Karpas-422 (cell line): ENCODE measurements around the gene TMEM81. TPM values are rescaled to one million over a fixed set of nuclear protein-coding genes. Genes with fewer than 3 reads are reported as not detected.

Experiments used
- DNase-seq: peaks from one replicate; pipeline ENCODE4 v3.0.0-alpha.2; 2015
- H2AFZ ChIP-seq: fragments of 200-600 bp; sonication (generic); 2 replicates; pipeline ENCODE4 v1.6.1; 2014; ENCODE audit warnings: antibody characterized with exemption, low read length, mixed read lengths
- H3K27ac ChIP-seq: fragments of 200-600 bp; sonication (generic); 2 replicates; pipeline ENCODE4 v1.5.1; 2014; ENCODE audit warnings: mild to moderate bottlenecking, low read length, moderate library complexity
- H3K27me3 ChIP-seq: fragments of 200-600 bp; sonication (generic); 2 replicates; pipeline ENCODE4 v1.6.1; 2014; ENCODE audit warnings: low read length, mixed read lengths
- H3K36me3 ChIP-seq: fragments of 200-600 bp; sonication (generic); 2 replicates; pipeline ENCODE4 v1.6.1; 2014; ENCODE audit warnings: low read length, mixed read lengths; ENCODE audit not compliant: insufficient read depth
- H3K4me1 ChIP-seq: fragments of 200-600 bp; sonication (generic); 2 replicates; pipeline ENCODE4 v1.6.1; 2014; ENCODE audit warnings: mild to moderate bottlenecking, low read length, mixed read lengths
- H3K4me2 ChIP-seq: fragments of 200-600 bp; sonication (generic); 2 replicates; pipeline ENCODE4 v1.6.1; 2014; ENCODE audit warnings: low read length, low read depth, mild to moderate bottlenecking; ENCODE audit not compliant: poor library complexity, severe bottlenecking
- H3K4me3 ChIP-seq: fragments of 200-600 bp; sonication (generic); 2 replicates; pipeline ENCODE4 v1.5.1; 2014; ENCODE audit warnings: mild to moderate bottlenecking, antibody characterized with exemption, low read length, mixed read lengths
- H3K79me2 ChIP-seq: fragments of 200-600 bp; sonication (generic); 2 replicates; pipeline ENCODE4 v1.6.1; 2014; ENCODE audit warnings: mild to moderate bottlenecking, low read length, mixed read lengths
- H3K9ac ChIP-seq: fragments of 200-600 bp; sonication (generic); 2 replicates; pipeline ENCODE4 v1.6.0; 2014; ENCODE audit warnings: low read length
- H3K9me2 ChIP-seq: fragments of 200-600 bp; sonication (generic), shearing (Covaris generic); replicated peaks from 2 replicates; pipeline ENCODE4 v1.6.0; 2014; ENCODE audit warnings: mild to moderate bottlenecking, low read length, moderate library complexity; ENCODE audit not compliant: insufficient read depth
- H3K9me3 ChIP-seq: fragments of 300-700, 200-600 bp; sonication (generic); 2 replicates; pipeline ENCODE4 v1.6.1; 2014; ENCODE audit warnings: low read length, mixed read lengths
- H4K20me1 ChIP-seq: fragments of 200-600 bp; sonication (generic); 2 replicates; pipeline ENCODE4 v1.6.1; 2014; ENCODE audit warnings: mild to moderate bottlenecking, antibody characterized with exemption, low read length, low read depth; ENCODE audit not compliant: insufficient read depth
- total RNA-seq: library from RNA; depleted of rRNA; stranded (reverse); fragments of >200 nt; shearing (Covaris generic); gene quantifications from 2 replicates; pipeline ENCODE4 v1.2.3, GENCODE V29; 2014; ENCODE audit warnings: low replicate concordance

Gene TMEM81
- total RNA-seq, 1 experiment from 2014 or later = 1.7 TPM

DNA sequence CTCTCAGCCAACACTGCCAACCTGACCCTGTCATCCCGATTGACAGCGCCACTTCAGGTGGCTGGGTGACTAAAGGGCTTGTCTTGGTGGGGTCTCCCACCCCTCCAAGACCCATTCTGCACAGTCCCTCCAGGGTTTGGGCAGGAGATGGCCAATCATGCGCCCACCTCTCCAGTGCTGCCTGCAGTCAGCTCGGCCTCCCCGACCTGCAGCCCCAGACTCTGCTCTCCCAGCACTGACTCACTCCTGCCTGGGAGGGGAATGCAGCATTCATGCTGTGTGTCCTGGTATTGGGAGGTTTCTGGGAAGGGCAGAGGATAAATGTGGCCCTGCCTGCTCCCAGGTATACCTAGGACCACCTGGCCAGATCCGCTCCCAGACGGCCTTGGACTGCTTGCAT, 9.7 kb downstream of the TMEM81 start:
- H3K9me2 ChIP-seq = no peaks in the 10 kb centered on the region
- no peak overlapping the region for H3K4me2 ChIP-seq
- H2AFZ ChIP-seq = no peak overlapping the region
- H3K9ac ChIP-seq = no peak overlapping the region
- no peak overlapping the region for H3K27ac ChIP-seq
- H3K9me3 ChIP-seq = no peaks in the 10 kb centered on the region
- no peaks in the 10 kb centered on the region for H3K36me3 ChIP-seq
- H3K79me2 ChIP-seq = no peaks in the 10 kb centered on the region
- no peak for DNase-seq
- no peak overlapping the region for H3K4me3 ChIP-seq
- no peaks in the 10 kb centered on the region for H3K4me1 ChIP-seq
- H3K27me3 ChIP-seq = no peaks in the 10 kb centered on the region
- no peaks in the 10 kb centered on the region for H4K20me1 ChIP-seq

DNA sequence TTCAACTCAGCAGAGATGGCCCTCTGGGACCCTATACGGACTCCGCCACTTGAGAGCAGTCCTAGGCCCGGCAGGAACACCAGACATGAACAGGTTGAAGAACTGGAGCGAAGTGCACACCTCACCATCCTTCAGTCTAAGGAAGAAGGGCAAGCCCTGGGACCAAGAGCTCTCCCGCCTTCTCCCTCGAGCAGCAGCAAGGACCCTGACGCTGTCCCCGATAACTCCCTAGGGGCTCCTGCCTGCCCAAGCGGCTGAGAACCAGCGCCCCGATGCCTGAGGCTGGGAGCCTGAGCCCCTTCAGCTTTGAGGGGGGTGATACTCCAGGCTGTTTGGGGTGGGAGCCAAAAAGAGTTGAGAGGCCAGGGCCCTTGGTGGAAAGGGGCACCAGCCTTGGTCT, 10.2 kb downstream of the TMEM81 start:
- H3K4me2 ChIP-seq = no peak overlapping the region
- H3K4me1 ChIP-seq = no peaks in the 10 kb centered on the region
- H3K9ac ChIP-seq = no peak overlapping the region
- H4K20me1 ChIP-seq = no peaks in the 10 kb centered on the region
- H3K79me2 ChIP-seq = no peaks in the 10 kb centered on the region
- H3K36me3 ChIP-seq = no peaks in the 10 kb centered on the region
- DNase-seq = no peak
- no peak overlapping the region for H3K27ac ChIP-seq
- no peaks in the 10 kb centered on the region for H3K9me2 ChIP-seq
- H2AFZ ChIP-seq = no peak overlapping the region
- H3K9me3 ChIP-seq = no peaks in the 10 kb centered on the region
- H3K4me3 ChIP-seq = no peak overlapping the region
- no peaks in the 10 kb centered on the region for H3K27me3 ChIP-seq

DNA sequence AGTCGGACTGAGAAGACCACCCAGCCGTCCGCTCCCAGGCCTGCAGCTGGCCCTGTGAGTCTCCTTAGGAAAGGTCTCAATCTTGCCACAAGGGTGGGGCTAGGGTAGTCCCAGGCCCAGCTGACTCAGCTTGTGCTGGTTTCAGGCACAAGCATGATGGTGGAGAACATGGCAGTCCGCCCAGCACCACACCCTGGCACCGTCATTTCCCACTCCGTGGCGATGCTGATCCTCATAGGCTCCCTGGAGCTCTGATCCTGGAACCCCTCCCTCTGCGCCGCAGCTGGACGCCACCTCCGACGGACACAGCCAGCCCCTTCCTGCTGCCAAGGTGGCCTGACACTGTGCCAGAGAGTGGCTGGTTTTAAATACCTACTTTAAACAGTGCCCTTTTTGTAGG, 10.7 kb downstream of the TMEM81 start:
- Histone ChIP-seq H4K20me1 (no peaks in the 10 kb centered on the region), H3K79me2 (no peaks in the 10 kb centered on the region), H3K27ac (no peak overlapping the region), H3K9ac (no peak overlapping the region), H3K4me2 (no peak overlapping the region), H3K9me2 (no peaks in the 10 kb centered on the region), H3K27me3 (no peaks in the 10 kb centered on the region), H3K36me3 (no peaks in the 10 kb centered on the region), H3K9me3 (no peaks in the 10 kb centered on the region), H3K4me1 (no peaks in the 10 kb centered on the region), H3K4me3 (no peak overlapping the region), H2AFZ (no peak overlapping the region)
- DNase-seq = no peak

DNA sequence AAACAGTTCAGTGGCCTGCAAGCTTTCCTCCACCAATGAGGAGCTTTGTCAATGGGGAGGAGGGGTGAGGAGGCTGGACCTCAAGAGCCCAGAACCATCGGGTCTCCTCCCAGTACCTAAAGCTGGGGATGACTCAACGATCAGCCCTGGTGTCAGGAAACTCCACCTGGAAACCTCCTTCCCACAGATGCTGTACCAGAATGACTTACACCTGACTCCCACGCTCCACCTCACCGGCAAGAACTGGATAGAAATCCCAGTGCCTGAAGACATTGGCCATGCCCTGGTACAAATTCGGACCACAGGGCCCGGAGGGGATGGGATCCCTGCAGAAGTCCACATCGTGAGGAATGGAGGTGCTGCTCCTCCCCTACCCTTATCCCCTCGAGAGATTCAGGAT, 11.4 kb downstream of the TMEM81 start:
- Histone ChIP-seq H2AFZ (no peak overlapping the region), H3K27me3 (no peaks in the 10 kb centered on the region), H3K4me2 (no peak overlapping the region), H3K4me3 (no peak overlapping the region), H3K9ac (no peak overlapping the region), H3K4me1 (no peaks in the 10 kb centered on the region), H3K9me3 (no peaks in the 10 kb centered on the region), H3K36me3 (no peaks in the 10 kb centered on the region), H3K9me2 (no peaks in the 10 kb centered on the region), H3K79me2 (no peaks in the 10 kb centered on the region), H3K27ac (no peak overlapping the region), H4K20me1 (no peaks in the 10 kb centered on the region)
- DNase-seq = no peak

DNA sequence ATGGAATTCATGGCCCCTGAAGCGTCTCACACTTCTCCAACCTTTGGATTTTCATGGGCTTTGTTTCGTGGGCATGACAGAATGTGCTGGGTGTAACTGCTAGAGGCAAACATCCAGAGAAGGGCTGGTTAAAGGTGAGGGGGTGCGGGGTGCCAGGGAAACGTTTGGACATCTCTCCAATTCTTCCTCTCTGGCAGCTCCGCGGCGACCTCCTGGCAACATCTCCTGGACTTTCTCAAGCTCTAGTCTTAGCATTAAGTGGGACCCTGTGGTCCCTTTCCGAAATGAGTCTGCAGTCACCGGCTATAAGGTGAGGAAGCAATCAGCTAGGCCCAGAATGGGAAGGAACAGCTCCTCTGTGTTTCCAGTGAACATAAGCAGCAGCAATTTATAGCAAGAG, 12.0 kb downstream of the TMEM81 start:
- H3K9ac ChIP-seq = no peak overlapping the region
- H3K9me2 ChIP-seq = no peaks in the 10 kb centered on the region
- no peaks in the 10 kb centered on the region for H4K20me1 ChIP-seq
- H3K79me2 ChIP-seq = no peaks in the 10 kb centered on the region
- no peak overlapping the region for H2AFZ ChIP-seq
- H3K27ac ChIP-seq = no peak overlapping the region
- no peaks in the 10 kb centered on the region for H3K36me3 ChIP-seq
- no peaks in the 10 kb centered on the region for H3K4me1 ChIP-seq
- no peak for DNase-seq
- no peak overlapping the region for H3K4me2 ChIP-seq
- H3K27me3 ChIP-seq = no peaks in the 10 kb centered on the region
- H3K9me3 ChIP-seq = no peaks in the 10 kb centered on the region
- no peak overlapping the region for H3K4me3 ChIP-seq

DNA sequence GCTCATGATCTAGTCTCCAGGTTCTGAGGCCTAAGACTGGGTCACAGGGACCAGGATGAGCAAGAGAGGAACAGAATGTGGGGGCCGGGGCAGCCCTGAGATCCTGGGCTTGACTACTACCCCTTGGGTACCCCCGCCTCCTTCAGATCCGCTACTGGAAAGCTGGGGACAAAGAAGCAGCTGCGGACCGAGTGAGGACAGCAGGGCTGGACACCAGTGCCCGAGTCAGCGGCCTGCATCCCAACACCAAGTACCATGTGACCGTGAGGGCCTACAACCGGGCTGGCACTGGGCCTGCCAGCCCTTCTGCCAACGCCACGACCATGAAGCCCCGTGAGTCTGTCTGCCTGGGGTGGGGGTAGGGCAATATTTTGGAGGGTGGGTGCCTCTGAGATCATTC, 12.5 kb downstream of the TMEM81 start:
- no peak for DNase-seq
- Histone ChIP-seq H3K36me3 (no peaks in the 10 kb centered on the region), H3K4me1 (no peaks in the 10 kb centered on the region), H3K9me2 (no peaks in the 10 kb centered on the region), H3K4me2 (no peak overlapping the region), H3K79me2 (no peaks in the 10 kb centered on the region), H2AFZ (no peak overlapping the region), H3K9me3 (no peaks in the 10 kb centered on the region), H3K9ac (no peak overlapping the region), H3K27me3 (no peaks in the 10 kb centered on the region), H4K20me1 (no peaks in the 10 kb centered on the region), H3K4me3 (no peak overlapping the region), H3K27ac (no peak overlapping the region)

DNA sequence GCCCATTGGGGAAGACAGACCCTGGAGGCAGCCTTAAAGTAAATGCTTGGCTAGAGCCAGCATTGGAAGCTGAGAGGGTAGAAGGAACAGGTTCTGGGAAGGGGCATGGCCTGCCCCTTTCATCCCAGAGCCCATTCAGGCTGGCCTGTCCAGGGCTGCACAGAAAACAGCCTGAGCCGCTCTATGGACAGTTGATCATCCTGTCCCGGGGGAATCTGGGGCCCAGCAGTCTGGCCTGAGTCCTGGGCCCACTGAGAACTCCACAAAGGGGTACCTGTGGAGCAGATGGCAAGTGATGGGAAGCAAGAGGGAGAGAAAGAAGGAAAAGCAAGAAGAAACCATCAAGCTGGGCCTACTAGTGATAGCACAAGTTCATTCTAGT, 13.2 kb downstream of the TMEM81 start:
- Histone ChIP-seq H3K9ac (no peak overlapping the region), H3K27ac (no peak overlapping the region), H3K79me2 (no peaks in the 10 kb centered on the region), H3K4me1 (no peaks in the 10 kb centered on the region), H3K9me3 (no peaks in the 10 kb centered on the region), H3K4me2 (no peak overlapping the region), H3K36me3 (no peaks in the 10 kb centered on the region), H2AFZ (no peak overlapping the region), H4K20me1 (no peaks in the 10 kb centered on the region), H3K9me2 (no peaks in the 10 kb centered on the region), H3K27me3 (no peaks in the 10 kb centered on the region), H3K4me3 (no peak overlapping the region)
- DNase-seq = no peak

DNA sequence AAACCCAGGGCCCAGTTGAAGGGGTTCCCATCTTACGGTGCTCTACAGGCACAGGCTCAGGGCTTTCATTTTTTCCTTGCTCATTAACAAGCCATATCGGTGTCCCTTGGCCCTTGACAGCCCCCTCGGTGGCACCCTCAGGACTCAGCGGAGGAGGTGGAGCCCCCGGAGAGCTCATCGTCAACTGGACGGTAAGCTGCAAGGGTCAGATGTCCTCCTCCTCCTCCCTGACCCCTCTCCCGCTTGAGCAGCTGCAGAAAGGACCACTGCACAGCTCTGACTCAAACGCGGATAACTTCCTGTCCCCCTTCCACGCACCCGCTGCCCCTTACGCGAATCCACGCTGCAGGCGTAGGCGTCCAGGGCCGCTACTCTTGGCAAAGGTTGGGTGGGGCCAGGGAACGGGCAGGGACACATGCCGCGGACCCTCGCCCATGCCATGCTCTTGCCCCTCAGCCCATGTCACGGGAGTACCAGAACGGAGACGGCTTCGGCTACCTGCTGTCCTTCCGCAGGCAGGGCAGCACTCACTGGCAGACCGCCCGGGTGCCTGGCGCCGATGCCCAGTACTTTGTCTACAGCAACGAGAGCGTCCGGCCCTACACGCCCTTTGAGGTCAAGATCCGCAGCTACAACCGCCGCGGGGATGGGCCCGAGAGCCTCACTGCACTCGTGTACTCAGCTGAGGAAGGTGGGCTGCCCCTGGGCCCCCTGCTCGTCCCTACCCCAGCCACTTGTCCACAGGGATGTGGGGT, 14.7 kb downstream of the TMEM81 start:
- Histone ChIP-seq H3K27ac (no peak overlapping the region), H3K9ac (no peak overlapping the region)

More for the DNA sequence above, 14.7 kb downstream of the TMEM81 start:
- H3K27me3 ChIP-seq = no peaks in the 10 kb centered on the region
- H3K4me1 ChIP-seq = no peaks in the 10 kb centered on the region
- no peaks in the 10 kb centered on the region for H3K9me2 ChIP-seq
- H3K36me3 ChIP-seq = no peaks in the 10 kb centered on the region
- no peak overlapping the region for H3K4me3 ChIP-seq
- no peaks in the 10 kb centered on the region for H3K9me3 ChIP-seq
- no peaks in the 10 kb centered on the region for H3K79me2 ChIP-seq
- no peak overlapping the region for H2AFZ ChIP-seq
- DNase-seq = no peak
- no peak overlapping the region for H3K4me2 ChIP-seq
- no peaks in the 10 kb centered on the region; the same call in 1 of the 2 replicates for H4K20me1 ChIP-seq
